GM12878 (cell line): ENCODE data around the gene ENDOU. TPM values are rescaled to one million over a fixed set of nuclear protein-coding genes. Genes with fewer than 3 reads are reported as not detected.

Source experiments
- ATAC-seq: fragments of 200-7000 bp; cut with Tn5 transposase; 3 replicates; pipeline ENCODE4 v1.9.1; 2020; ENCODE audit warnings: mild to moderate bottlenecking, moderate library complexity
- BruUV-seq: library from RNA; stranded (reverse); fragments of 400-500 nt; replicated peaks from 2 replicates; lab custom pipeline; 2021; lab: Mats Ljungman, UMichigan
- CTCF ChIA-PET: fragments of 300-600 bp; sonication (Branson Sonifier 250); formaldehyde crosslinking; extraction: SDS; loops from one replicate; lab custom pipeline; 2021; ENCODE audit warnings: inconsistent platforms; lab: Yijun Ruan, JAX
- POLR2A ChIA-PET: fragments of 350-600 bp; formaldehyde crosslinking; extraction: SDS; loops from one replicate; lab custom pipeline; 2021; ENCODE audit warnings: inconsistent platforms; lab: Charles Lee
- RAD21 ChIA-PET: fragments of 300-600 bp; sonication (Branson Sonifier 250); formaldehyde crosslinking; loops from one replicate; lab custom pipeline; 2023; ENCODE audit warnings: antibody characterized with exemption; ENCODE audit not compliant: unreplicated experiment; lab: Charles Lee
- SMC1A ChIA-PET: fragments of 300-600 bp; sonication (Branson Sonifier 250); formaldehyde crosslinking; loops from one replicate; lab custom pipeline; 2023; ENCODE audit not compliant: unreplicated experiment, uncharacterized antibody; lab: Charles Lee
- DNase-seq: peaks from one replicate; pipeline ENCODE4 v3.0.0-alpha.2; 2011; ENCODE audit warnings: low read depth, low spot score
- FAIRE-seq: peaks from 3 replicates; lab custom pipeline; 2011; peaks lifted over from hg19 to GRCh38; lab: Jason Lieb, UNC
- H2AFZ ChIP-seq: 2 replicates; pipeline ENCODE4 v1.6.0; 2011; ENCODE audit warnings: low read depth, low read length, control low read depth; ENCODE audit not compliant: control insufficient read depth
- H3K27ac ChIP-seq: 2 replicates; pipeline ENCODE4 v1.5.1; 2011; ENCODE audit warnings: control low read depth; ENCODE audit not compliant: control insufficient read depth, insufficient read depth
- H3K27me3 ChIP-seq, 2 experiments: replicated peaks in 1 of 2; 2 replicates each; pipeline versions ENCODE4 v1.6.0 to v1.6.1; 2011; ENCODE audit warnings: low read length in 1 of 2; ENCODE audit not compliant: control insufficient read depth in 2 of 2, insufficient read depth in 2 of 2
- H3K36me3 ChIP-seq, 2 experiments: 2 replicates each; pipeline ENCODE4 v1.5.1; 2011; ENCODE audit warnings: low read length in 1 of 2; ENCODE audit not compliant: control insufficient read depth in 2 of 2, insufficient read depth in 2 of 2
- H3K4me1 ChIP-seq: 2 replicates; pipeline ENCODE4 v1.6.1; 2011; ENCODE audit warnings: mild to moderate bottlenecking, low read length, moderate library complexity, mixed read lengths; ENCODE audit not compliant: control insufficient read depth, insufficient read depth
- H3K4me2 ChIP-seq: 2 replicates; pipeline ENCODE4 v1.6.0; 2011; ENCODE audit warnings: control low read depth; ENCODE audit not compliant: control insufficient read depth, insufficient read depth
- H3K4me3 ChIP-seq: fragments of 200-600 bp; sonication (generic); 2 replicates; pipeline ENCODE4 v1.5.1; 2016
- H3K79me2 ChIP-seq: 2 replicates; pipeline ENCODE4 v1.6.0; 2011; ENCODE audit warnings: low read length; ENCODE audit not compliant: control insufficient read depth, insufficient read depth
- H3K9ac ChIP-seq: 2 replicates; pipeline ENCODE4 v1.8.0; 2011; ENCODE audit warnings: low read length, control low read depth, mixed read lengths; ENCODE audit not compliant: control insufficient read depth, insufficient read depth
- H3K9me3 ChIP-seq: replicated peaks from 3 replicates; pipeline ENCODE4 v1.5.1; 2011; ENCODE audit warnings: mild to moderate bottlenecking, low read length; ENCODE audit not compliant: control insufficient read depth, insufficient read depth
- H4K20me1 ChIP-seq: 2 replicates; pipeline ENCODE4 v1.6.0; 2011; ENCODE audit not compliant: control insufficient read depth, insufficient read depth
- EGR1 ChIP-seq, 2 experiments: IDR thresholded peaks; 1 replicate in 1 of 2; 2 replicates in 1 of 2; pipeline ENCODE4 v1.6.1; 2011 to 2012; ENCODE audit warnings: low read depth in 2 of 2, low read length in 2 of 2, borderline replicate concordance in 1 of 2, mild to moderate bottlenecking in 1 of 2, moderate library complexity in 1 of 2
- RELA ChIP-seq: fragments of 450-650 bp; IDR thresholded peaks from 2 replicates; pipeline ENCODE4 v1.8.0; 2014; ENCODE audit warnings: borderline replicate concordance; ENCODE audit not compliant: partially characterized antibody
- USF2 ChIP-seq: IDR thresholded peaks from 2 replicates; pipeline ENCODE4 v1.6.1; 2011; ENCODE audit warnings: low read depth, low read length, improper control_type of control experiment, borderline replicate concordance
- WGBS: methylation state at CpG from one replicate; pipeline ENCODE4 v1.1.6; 2016; ENCODE audit warnings: low lambda C conversion rate; ENCODE audit not compliant: insufficient replicate concordance, insufficient coverage; ENCODE audit errors: missing lambda C conversion rate; 5-methylcytosine and 5-hydroxymethylcytosine counted together
- in situ Hi-C: fragments of 300-500 bp; cut with MboI; formaldehyde crosslinking; loops from 9 replicates; pipeline ENCODE4 v1.14.3; 2018; ENCODE audit warnings: mixed read lengths
- intact Hi-C: fragments of 100-400 bp; cut with micrococcal nuclease; formaldehyde crosslinking; loops from one replicate; pipeline ENCODE4 v1.14.2; 2022; ENCODE audit not compliant: unreplicated experiment
- polyA plus RNA-seq, 11 experiments: library from polyadenylated mRNA; depleted of rRNA in 4 of 11; unstranded in 6 of 11; stranded (reverse) in 5 of 11; fragments of >200 nt; fragmentation: Nextera tagmentation in 4 of 11; fragmentation: Illumina TruSeq in 1 of 11; extraction: Ambion mirVana in 4 of 11; extraction: Trizol in 1 of 11; gene quantifications; 1 replicate in 1 of 11; 2 replicates in 10 of 11; pipeline versions ENCODE4 v1.2.1 to v1.2.3, GENCODE V29; 2011 to 2016; ENCODE audit warnings: inconsistent platforms in 2 of 11, missing spikeins in 2 of 11, low read depth in 1 of 11
- total RNA-seq, 4 experiments: library from RNA; depleted of rRNA in 3 of 4; stranded (reverse); fragments of >200 nt in 3 of 4; fragmentation: Illumina TruSeq in 1 of 4; extraction: Trizol in 1 of 4; gene quantifications; 2 replicates each; pipeline versions ENCODE4 v1.2.1 to v1.2.3, GENCODE V29; 2013 to 2021

The ENDOU gene
- total and polyA plus RNA-seq, 10 of the 15 experiments (the other 5 are each of a cell fraction or from before 2014, with no cell fraction given) = 0.03 to 0.17 (median 0.10) TPM; not detected in 4

DNA sequence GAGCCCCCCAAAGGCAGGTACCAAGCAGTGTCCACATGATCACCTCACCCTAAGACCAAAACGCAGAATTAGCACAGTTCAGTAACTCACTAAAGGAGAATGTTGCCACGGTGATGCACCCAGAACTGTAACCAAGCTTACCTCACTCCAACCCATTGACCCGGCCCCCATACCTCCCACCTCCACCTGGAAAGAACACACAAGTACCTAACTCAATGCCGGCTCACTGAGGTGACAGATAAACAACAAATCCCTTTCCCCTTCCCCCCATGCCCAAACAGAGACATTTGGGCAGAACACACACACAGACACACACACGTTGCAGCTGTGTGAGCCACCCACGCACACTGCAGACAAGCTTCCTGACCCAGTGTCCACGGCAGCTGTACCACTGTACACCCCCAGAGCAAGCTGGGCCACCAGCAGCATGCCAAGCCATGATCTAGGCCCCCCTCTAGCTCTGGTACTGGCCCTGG, 32.1 kb upstream of the ENDOU start:
- no peak for FAIRE-seq
- ChIA-PET POLR2A (interaction anchor here (1.2 to 1.8 kb wide), 4 partner anchors 14 to 56 kb away, joined by 3 to 7 read pairs (median 5); no protein-coding TSS in a partner anchor), CTCF (interaction anchor here (1.0 to 14.5 kb wide), 10 partner anchors 12 to 440 kb away, joined by 3 to 507 read pairs (median 20); partner anchors contain the start of genes RPAP3 and SLC48A1), RAD21 (interaction anchor here (0.7 to 12.6 kb wide), 7 partner anchors 11 to 128 kb away, joined by 3 to 237 read pairs (median 5); partner anchors contain the start of genes RPAP3 and SLC48A1), SMC1A (interaction anchor here (0.6 to 12.2 kb wide), 8 partner anchors 11 to 345 kb away, joined by 3 to 277 read pairs (median 6); no protein-coding TSS in a partner anchor)
- WGBS = 55% methylated on average over 7 of the region's 7 CpGs
- TF ChIP-seq EGR1 (IDR thresholded peaks at IDR 0.05; ENCODE audit: borderline replicate concordance in 1 of 2, low read depth in 2 of 2, low read length in 2 of 2) (peak; percentile 11 to 81), USF2 (no peak), RELA (no peak)
- Histone ChIP-seq H3K4me2 (peak overlapping the region; percentile 9; the same call in 1 of the 2 replicates), H3K27ac (no peak overlapping the region), H2AFZ (no peak overlapping the region), H3K36me3 (no peaks in the 10 kb centered on the region), H3K27me3 (no peaks in the 10 kb centered on the region), H3K9ac (no peak overlapping the region), H3K4me1 (peaks cover 46% of the 10 kb centered on the region), H3K4me3 (no peak overlapping the region), H4K20me1 (no peaks in the 10 kb centered on the region), H3K79me2 (no peaks in the 10 kb centered on the region), H3K9me3 (no peaks in the 10 kb centered on the region)
- ATAC-seq = no peak
- intact Hi-C loops = no loop called here
- BruUV-seq = no TSS peak
- in situ Hi-C loops = no loop called here
- DNase-seq = no peak
